A549 treated with Hydrocortisone at 1 μM for 4 hours (cell line): ENCODE results near the gene KCNK3. TPM values are rescaled to one million over a fixed set of nuclear protein-coding genes. Genes with fewer than 3 reads are reported as not detected.

Experiments used
- total RNA-seq: library from RNA; stranded (reverse); fragments of 200-300 nt; extraction: Qiagen RNA extraction; gene quantifications from 5 replicates; pipeline ENCODE4 v1.2.3, GENCODE V29; 2022

The KCNK3 gene
- total RNA-seq, result 0.37 to 0.95 TPM (median 0.84 TPM) in 5 replicates

GRCh38 chr2:26692279-26692896, at the start of gene KCNK3:
Gene KCNK3 (plus strand): TSS chr2:26692722. CDS start chr2:26692876, 154 bp downstream.

GRCh38 chr2:26764078-26764887, 71.8 kb downstream of the KCNK3 start, which contains the start of gene SLC35F6:
Gene SLC35F6 (plus strand): TSS chr2:26764284. CDS start chr2:26764350, 66 bp downstream.

Other genes starting within 250 kb of the KCNK3 start
- gene OTOF, start 214.6 kb upstream of the KCNK3 start, total RNA-seq, result 0.09 to 0.31 TPM (median 0.13 TPM) in 5 replicates
- 0.16 to 0.40 TPM (median 0.24 TPM) in 3 of 5 replicates, not detected in the others for gene CIB4, start 51.4 kb upstream of the KCNK3 start, total RNA-seq
- gene SLC35F6, start 71.6 kb downstream of the KCNK3 start, total RNA-seq, result 35.0 to 38.6 TPM (median 37.5 TPM) in 5 replicates
- gene CENPA, start 93.3 kb downstream of the KCNK3 start, total RNA-seq, result 40.8 to 52.2 TPM (median 51.5 TPM) in 5 replicates
- 3.8 to 6.2 TPM (median 5.2 TPM) in 5 replicates for gene DPYSL5, start 155.4 kb downstream of the KCNK3 start, total RNA-seq